ENCODE results near the gene AGPAT1. TPM values are rescaled to one million over a fixed set of nuclear protein-coding genes. Genes with fewer than 3 reads are reported as not detected.

The AGPAT1 gene
- total and polyA plus RNA-seq, 2 of the 13 experiments (the other 11 are each of a cell fraction or from before 2014, with no cell fraction given) = 51.3 to 139 TPM

DNA sequence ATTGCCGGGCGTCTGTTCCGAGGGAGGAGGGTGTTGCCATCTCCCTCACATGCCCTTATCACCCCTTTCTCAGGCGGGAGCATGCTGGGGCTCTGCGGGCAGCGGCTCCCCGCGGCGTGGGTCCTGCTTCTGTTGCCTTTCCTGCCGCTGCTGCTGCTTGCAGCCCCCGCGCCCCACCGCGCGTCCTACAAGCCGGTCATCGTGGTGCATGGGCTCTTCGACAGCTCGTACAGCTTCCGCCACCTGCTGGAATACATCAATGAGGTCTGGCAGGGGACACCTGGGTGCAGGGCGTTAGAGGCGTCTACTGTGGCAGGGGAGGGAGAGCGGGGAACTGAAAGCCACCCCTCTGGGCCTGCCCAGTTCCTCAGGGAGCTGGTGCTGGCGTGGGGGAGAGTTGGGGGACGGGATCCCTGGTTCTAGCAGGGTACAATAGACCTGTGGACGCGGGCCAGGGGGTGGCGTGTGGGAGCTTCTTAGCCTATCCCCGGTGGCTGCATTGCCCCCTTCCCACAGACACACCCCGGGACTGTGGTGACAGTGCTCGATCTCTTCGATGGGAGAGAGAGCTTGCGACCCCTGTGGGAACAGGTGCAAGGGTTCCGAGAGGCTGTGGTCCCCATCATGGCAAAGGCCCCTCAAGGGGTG, 21.2 kb downstream of the AGPAT1 start (continued):
- TF ChIP-seq XRCC5 (optimal IDR thresholded peaks at IDR 0.05; ENCODE audit: low read length) (peak; percentile 51), ZNF780A (CRISPR knock-in tag; IDR thresholded peaks at IDR 0.05) (peak; percentile 57), ZNF839 (CRISPR knock-in tag; IDR thresholded peaks at IDR 0.05; ENCODE audit: borderline replicate concordance) (0 out of 2 replicates have a peak, but pooled peaks have one; percentile 90), CBX1 (IDR thresholded peaks at IDR 0.05; ENCODE audit: low read depth) (peak; percentile 21), ZNF329 (CRISPR knock-in tag; IDR thresholded peaks at IDR 0.05; ENCODE audit: low read depth) (no peak), KLF6 (CRISPR knock-in tag; IDR thresholded peaks at IDR 0.05) (no peak), SRY (CRISPR knock-in tag; IDR thresholded peaks at IDR 0.05) (peak; percentile 14; the same call in 1 of the 2 replicates), MIER3 (CRISPR knock-in tag; IDR thresholded peaks at IDR 0.05; ENCODE audit: borderline replicate concordance) (0 out of 2 replicates have a peak, but pooled peaks have one; percentile 34), POGZ (CRISPR knock-in tag; IDR thresholded peaks at IDR 0.05) (no peak; the same call in 1 of the 2 replicates), ZNF816 (CRISPR knock-in tag; IDR thresholded peaks at IDR 0.05; ENCODE audit: borderline replicate concordance) (no peak)
- TF ChIP-seq, protein P1, sequence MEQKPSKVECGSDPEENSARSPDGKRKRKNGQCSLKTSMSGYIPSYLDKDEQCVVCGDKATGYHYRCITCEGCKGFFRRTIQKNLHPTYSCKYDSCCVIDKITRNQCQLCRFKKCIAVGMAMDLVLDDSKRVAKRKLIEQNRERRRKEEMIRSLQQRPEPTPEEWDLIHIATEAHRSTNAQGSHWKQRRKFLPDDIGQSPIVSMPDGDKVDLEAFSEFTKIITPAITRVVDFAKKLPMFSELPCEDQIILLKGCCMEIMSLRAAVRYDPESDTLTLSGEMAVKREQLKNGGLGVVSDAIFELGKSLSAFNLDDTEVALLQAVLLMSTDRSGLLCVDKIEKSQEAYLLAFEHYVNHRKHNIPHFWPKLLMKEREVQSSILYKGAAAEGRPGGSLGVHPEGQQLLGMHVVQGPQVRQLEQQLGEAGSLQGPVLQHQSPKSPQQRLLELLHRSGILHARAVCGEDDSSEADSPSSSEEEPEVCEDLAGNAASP (CRISPR knock-in tag; IDR thresholded peaks at IDR 0.05; ENCODE audit: borderline replicate concordance) = peak; percentile 66
- TF ChIP-seq, protein P2, sequence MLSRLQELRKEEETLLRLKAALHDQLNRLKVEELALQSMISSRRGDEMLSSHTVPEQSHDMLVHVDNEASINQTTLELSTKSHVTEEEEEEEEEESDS (CRISPR knock-in tag; IDR thresholded peaks at IDR 0.05; ENCODE audit: borderline replicate concordance) = no peak
- TF ChIP-seq, protein P3, sequence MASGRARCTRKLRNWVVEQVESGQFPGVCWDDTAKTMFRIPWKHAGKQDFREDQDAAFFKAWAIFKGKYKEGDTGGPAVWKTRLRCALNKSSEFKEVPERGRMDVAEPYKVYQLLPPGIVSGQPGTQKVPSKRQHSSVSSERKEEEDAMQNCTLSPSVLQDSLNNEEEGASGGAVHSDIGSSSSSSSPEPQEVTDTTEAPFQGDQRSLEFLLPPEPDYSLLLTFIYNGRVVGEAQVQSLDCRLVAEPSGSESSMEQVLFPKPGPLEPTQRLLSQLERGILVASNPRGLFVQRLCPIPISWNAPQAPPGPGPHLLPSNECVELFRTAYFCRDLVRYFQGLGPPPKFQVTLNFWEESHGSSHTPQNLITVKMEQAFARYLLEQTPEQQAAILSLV (CRISPR knock-in tag; IDR thresholded peaks at IDR 0.05; ENCODE audit: borderline replicate concordance) = peak; percentile 57; the same call in 1 of the 2 replicates
- TF ChIP-seq, protein P4, sequence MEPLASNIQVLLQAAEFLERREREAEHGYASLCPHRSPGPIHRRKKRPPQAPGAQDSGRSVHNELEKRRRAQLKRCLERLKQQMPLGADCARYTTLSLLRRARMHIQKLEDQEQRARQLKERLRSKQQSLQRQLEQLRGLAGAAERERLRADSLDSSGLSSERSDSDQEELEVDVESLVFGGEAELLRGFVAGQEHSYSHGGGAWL (CRISPR knock-in tag; IDR thresholded peaks at IDR 0.05) = no peak
- TF ChIP-seq, protein P5, sequence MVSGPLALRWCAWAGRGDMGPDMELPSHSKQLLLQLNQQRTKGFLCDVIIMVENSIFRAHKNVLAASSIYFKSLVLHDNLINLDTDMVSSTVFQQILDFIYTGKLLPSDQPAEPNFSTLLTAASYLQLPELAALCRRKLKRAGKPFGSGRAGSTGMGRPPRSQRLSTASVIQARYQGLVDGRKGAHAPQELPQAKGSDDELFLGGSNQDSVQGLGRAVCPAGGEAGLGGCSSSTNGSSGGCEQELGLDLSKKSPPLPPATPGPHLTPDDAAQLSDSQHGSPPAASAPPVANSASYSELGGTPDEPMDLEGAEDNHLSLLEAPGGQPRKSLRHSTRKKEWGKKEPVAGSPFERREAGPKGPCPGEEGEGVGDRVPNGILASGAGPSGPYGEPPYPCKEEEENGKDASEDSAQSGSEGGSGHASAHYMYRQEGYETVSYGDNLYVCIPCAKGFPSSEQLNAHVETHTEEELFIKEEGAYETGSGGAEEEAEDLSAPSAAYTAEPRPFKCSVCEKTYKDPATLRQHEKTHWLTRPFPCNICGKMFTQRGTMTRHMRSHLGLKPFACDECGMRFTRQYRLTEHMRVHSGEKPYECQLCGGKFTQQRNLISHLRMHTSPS (CRISPR knock-in tag; IDR thresholded peaks at IDR 0.05; ENCODE audit: low read depth) = peak; percentile 43; the same call in 1 of the 2 replicates
- TF ChIP-seq, protein P6, sequence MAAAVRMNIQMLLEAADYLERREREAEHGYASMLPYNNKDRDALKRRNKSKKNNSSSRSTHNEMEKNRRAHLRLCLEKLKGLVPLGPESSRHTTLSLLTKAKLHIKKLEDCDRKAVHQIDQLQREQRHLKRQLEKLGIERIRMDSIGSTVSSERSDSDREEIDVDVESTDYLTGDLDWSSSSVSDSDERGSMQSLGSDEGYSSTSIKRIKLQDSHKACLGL (CRISPR knock-in tag; IDR thresholded peaks at IDR 0.05) = peak; percentile 81; the same call in 1 of the 2 replicates
- TF ChIP-seq, protein P7, sequence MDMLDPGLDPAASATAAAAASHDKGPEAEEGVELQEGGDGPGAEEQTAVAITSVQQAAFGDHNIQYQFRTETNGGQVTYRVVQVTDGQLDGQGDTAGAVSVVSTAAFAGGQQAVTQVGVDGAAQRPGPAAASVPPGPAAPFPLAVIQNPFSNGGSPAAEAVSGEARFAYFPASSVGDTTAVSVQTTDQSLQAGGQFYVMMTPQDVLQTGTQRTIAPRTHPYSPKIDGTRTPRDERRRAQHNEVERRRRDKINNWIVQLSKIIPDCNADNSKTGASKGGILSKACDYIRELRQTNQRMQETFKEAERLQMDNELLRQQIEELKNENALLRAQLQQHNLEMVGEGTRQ (IDR thresholded peaks at IDR 0.05; ENCODE audit: low read depth, low read length) = no peak
- TF ChIP-seq, protein P7 (CRISPR knock-in tag; IDR thresholded peaks at IDR 0.05; ENCODE audit: borderline replicate concordance) = no peak
- TF ChIP-seq, protein P8, sequence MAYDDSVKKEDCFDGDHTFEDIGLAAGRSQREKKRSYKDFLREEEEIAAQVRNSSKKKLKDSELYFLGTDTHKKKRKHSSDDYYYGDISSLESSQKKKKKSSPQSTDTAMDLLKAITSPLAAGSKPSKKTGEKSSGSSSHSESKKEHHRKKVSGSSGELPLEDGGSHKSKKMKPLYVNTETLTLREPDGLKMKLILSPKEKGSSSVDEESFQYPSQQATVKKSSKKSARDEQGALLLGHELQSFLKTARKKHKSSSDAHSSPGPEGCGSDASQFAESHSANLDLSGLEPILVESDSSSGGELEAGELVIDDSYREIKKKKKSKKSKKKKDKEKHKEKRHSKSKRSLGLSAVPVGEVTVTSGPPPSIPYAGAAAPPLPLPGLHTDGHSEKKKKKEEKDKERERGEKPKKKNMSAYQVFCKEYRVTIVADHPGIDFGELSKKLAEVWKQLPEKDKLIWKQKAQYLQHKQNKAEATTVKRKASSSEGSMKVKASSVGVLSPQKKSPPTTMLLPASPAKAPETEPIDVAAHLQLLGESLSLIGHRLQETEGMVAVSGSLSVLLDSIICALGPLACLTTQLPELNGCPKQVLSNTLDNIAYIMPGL (CRISPR knock-in tag; IDR thresholded peaks at IDR 0.05; ENCODE audit: borderline replicate concordance in 1 of 2, low read depth in 1 of 2) = peak; percentile 82 to 97
